GM23338 (cell line): ENCODE measurements around the gene NSRP1. TPM values are rescaled to one million over a fixed set of nuclear protein-coding genes. Genes with fewer than 3 reads are reported as not detected.

ENCODE experiments used
- ATAC-seq: fragments of 200-7000 bp; cut with Tn5 transposase; 3 replicates; pipeline ENCODE4 v1.9.1; 2020
- DNase-seq: peaks from one replicate; pipeline ENCODE4 v3.0.0-alpha.2; 2015; ENCODE audit warnings: low spot score
- H2AFZ ChIP-seq: fragments of 200-600 bp; sonication (generic); 2 replicates; pipeline ENCODE4 v1.8.0; 2016; ENCODE audit warnings: antibody characterized with exemption, mild to moderate bottlenecking, moderate library complexity
- H3F3A ChIP-seq: fragments of 200-600 bp; sonication (generic); replicated peaks from 2 replicates; pipeline ENCODE4 v1.8.0; 2017; ENCODE audit warnings: antibody characterized with exemption, mixed run types, low read depth
- H3K27ac ChIP-seq: fragments of 200-600 bp; sonication (generic); 2 replicates; pipeline ENCODE4 v1.6.1; 2016; ENCODE audit warnings: low read depth
- H3K27me3 ChIP-seq: fragments of 200-600 bp; sonication (generic); 2 replicates; pipeline ENCODE4 v1.8.0; 2016; ENCODE audit warnings: mild to moderate bottlenecking, mixed run types, moderate library complexity; ENCODE audit not compliant: insufficient read depth
- H3K36me3 ChIP-seq: fragments of 200-600 bp; sonication (generic); 2 replicates; pipeline ENCODE4 v1.8.0; 2016; ENCODE audit warnings: mild to moderate bottlenecking; ENCODE audit not compliant: insufficient read depth
- H3K4me1 ChIP-seq: fragments of 200-600 bp; sonication (generic); 2 replicates; pipeline ENCODE4 v1.8.0; 2016; ENCODE audit warnings: mild to moderate bottlenecking, moderate library complexity; ENCODE audit not compliant: insufficient read depth
- H3K4me2 ChIP-seq: fragments of 200-600 bp; sonication (generic); 2 replicates; pipeline ENCODE4 v1.7.1; 2017; ENCODE audit warnings: mixed run types
- H3K4me3 ChIP-seq: fragments of 200-600 bp; sonication (generic); 2 replicates; pipeline ENCODE4 v1.6.1; 2016; ENCODE audit warnings: mixed run types
- H3K79me2 ChIP-seq: fragments of 200-600 bp; sonication (generic); replicated peaks from 2 replicates; pipeline ENCODE4 v1.8.0; 2017; ENCODE audit warnings: mild to moderate bottlenecking; ENCODE audit not compliant: insufficient read depth
- H3K9me2 ChIP-seq: fragments of 200-600 bp; sonication (generic); 2 replicates; pipeline ENCODE4 v1.8.0; 2017; ENCODE audit not compliant: insufficient read depth
- H4K20me1 ChIP-seq: fragments of 200-600 bp; sonication (generic); replicated peaks from 2 replicates; pipeline ENCODE4 v1.8.0; 2017; ENCODE audit warnings: mild to moderate bottlenecking; ENCODE audit not compliant: insufficient read depth
- H3K27ac Mint-ChIP-seq: 2 replicates; pipeline ENCODE4 v1.8.0; 2020; ENCODE audit warnings: inconsistent platforms, mild to moderate bottlenecking, moderate library complexity, mixed read lengths
- H3K27me3 Mint-ChIP-seq: 3 replicates; pipeline ENCODE4 v1.8.0; 2022; ENCODE audit warnings: low read depth, mild to moderate bottlenecking, moderate library complexity, mixed read lengths, inconsistent platforms; ENCODE audit not compliant: insufficient read depth, poor library complexity
- H3K36me3 Mint-ChIP-seq: 3 replicates; pipeline ENCODE4 v1.8.0; 2021; ENCODE audit warnings: low read depth, mild to moderate bottlenecking, inconsistent platforms, moderate library complexity, mixed read lengths
- H3K4me1 Mint-ChIP-seq: 3 replicates; pipeline ENCODE4 v1.8.0; 2020; ENCODE audit warnings: mild to moderate bottlenecking, inconsistent platforms, mixed read lengths
- H3K4me3 Mint-ChIP-seq: 3 replicates; pipeline ENCODE4 v1.8.0; 2021; ENCODE audit warnings: moderate library complexity, mild to moderate bottlenecking, inconsistent platforms, mixed read lengths
- H3K9me3 Mint-ChIP-seq: 3 replicates; pipeline ENCODE4 v1.8.0; 2020; ENCODE audit warnings: moderate library complexity, mild to moderate bottlenecking, inconsistent platforms, mixed read lengths
- CTCF ChIP-seq, 2 experiments: fragments of 200-600 bp in 1 of 2; sonication (generic) in 1 of 2; conservative IDR thresholded peaks; 2 replicates each; pipeline versions ENCODE4 v1.5.1 to v1.6.1; 2016 to 2017; ENCODE audit warnings: antibody characterized with exemption in 2 of 2, low read depth in 2 of 2, mild to moderate bottlenecking in 2 of 2, moderate library complexity in 1 of 2
- EZH2phosphoT487 ChIP-seq: fragments of 200-600 bp; sonication (generic); IDR thresholded peaks from one replicate; pipeline ENCODE4 v1.8.1; 2018; ENCODE audit warnings: antibody characterized with exemption; ENCODE audit not compliant: unreplicated experiment
- JUNB ChIP-seq: IDR thresholded peaks from one replicate; pipeline ENCODE4 v1.6.1; 2016; ENCODE audit warnings: antibody characterized with exemption; ENCODE audit not compliant: unreplicated experiment
- NANOG ChIP-seq: IDR thresholded peaks from 2 replicates; pipeline ENCODE4 v1.6.1; 2016; ENCODE audit warnings: antibody characterized with exemption, borderline replicate concordance
- POLR2AphosphoS5 ChIP-seq: IDR thresholded peaks from 2 replicates; pipeline ENCODE4 v1.6.1; 2016; ENCODE audit warnings: antibody characterized with exemption, low read depth
- REST ChIP-seq: IDR thresholded peaks from one replicate; pipeline ENCODE4 v1.6.1; 2018; ENCODE audit warnings: antibody characterized with exemption; ENCODE audit not compliant: unreplicated experiment
- STAT1 ChIP-seq: IDR thresholded peaks from one replicate; pipeline ENCODE4 v1.6.1; 2016; ENCODE audit warnings: antibody characterized with exemption; ENCODE audit not compliant: unreplicated experiment
- ZNF114 ChIP-seq: fragments of 250-450 bp; sonication (Bioruptor Pico); IDR thresholded peaks from 2 replicates; pipeline ENCODE4 v1.5.0; 2020; ENCODE audit warnings: mild to moderate bottlenecking, moderate library complexity
- polyA plus RNA-seq: library from polyadenylated mRNA; unstranded; fragments of >200 nt; fragmentation: Nextera tagmentation; extraction: Ambion mirVana; gene quantifications from 2 replicates; pipeline ENCODE4 v1.2.1, GENCODE V29; 2016
- total RNA-seq: library from RNA; depleted of rRNA; stranded (reverse); fragments of >200 nt; shearing (Covaris generic); gene quantifications from 2 replicates; pipeline ENCODE4 v1.2.3, GENCODE V29; 2014

NSRP1 gene
- total and polyA plus RNA-seq, 2 experiments from 2014 or later: 15.7 to 110 TPM

- TF ChIP-seq JUNB (no peak), CTCF (conservative IDR thresholded peaks at IDR 0.05; ENCODE audit: low read depth in 2 of 2) (no peak), STAT1 (no peak), NANOG (no peak)
Measured at GRCh38 chr17:30112794-30113193, 3.8 kb upstream of the NSRP1 start (continued).

- Mint-ChIP-seq H3K27me3 (no peaks in the 10 kb centered on the region), H3K4me1 (peaks cover 10% of the 10 kb centered on the region; the same call in 2 of the 3 replicates), H3K4me3 (no peak overlapping the region), H3K27ac (0 out of 2 replicates have a peak overlapping the region, but pooled peaks have one; percentile 32), H3K36me3 (peaks cover 7% of the 10 kb centered on the region; the same call in 2 of the 3 replicates), H3K9me3 (no peaks in the 10 kb centered on the region)
- Histone ChIP-seq H3K27ac (no peak overlapping the region), H4K20me1 (no peaks in the 10 kb centered on the region), H3K79me2 (peaks cover 14% of the 10 kb centered on the region), H3K4me1 (peaks cover 4% of the 10 kb centered on the region), H3K9me2 (no peaks in the 10 kb centered on the region), H3K4me2 (no peak overlapping the region), H2AFZ (peak overlapping the region; percentile 60; the same call in 1 of the 2 replicates), H3K36me3 (no peaks in the 10 kb centered on the region), H3K4me3 (no peak overlapping the region), H3K27me3 (no peaks in the 10 kb centered on the region), H3F3A (no peaks in the 10 kb centered on the region)
- TF ChIP-seq NANOG: no peak
- no peak for TF ChIP-seq JUNB
- TF ChIP-seq ZNF114 (CRISPR knock-in tag): no peak
- TF ChIP-seq STAT1: no peak
- ATAC-seq: no peak
- no peak for DNase-seq
Measured at GRCh38 chr17:30113213-30113612, 3.4 kb upstream of the NSRP1 start.

- peak overlapping the region; percentile 95 for H3K27ac ChIP-seq
- H3K9me3 Mint-ChIP-seq: no peaks in the 10 kb centered on the region
- peak overlapping the region; percentile 77 for H3K4me3 ChIP-seq
- H3F3A ChIP-seq: no peaks in the 10 kb centered on the region
- H3K4me1 ChIP-seq: peaks cover 5% of the 10 kb centered on the region
- peaks cover 45% of the 10 kb centered on the region for H3K79me2 ChIP-seq
- H3K4me2 ChIP-seq: peak overlapping the region; percentile 80
- no peaks in the 10 kb centered on the region for H4K20me1 ChIP-seq
- ATAC-seq (no peak), DNase-seq (no peak)
- peak overlapping the region; percentile 83 for H2AFZ ChIP-seq
- H3K4me1 Mint-ChIP-seq: peaks cover 11% of the 10 kb centered on the region; the same call in 2 of the 3 replicates
- no peaks in the 10 kb centered on the region; the same call in 1 of the 2 replicates for H3K36me3 ChIP-seq
- H3K27ac Mint-ChIP-seq: peak overlapping the region; percentile 100
- peaks cover 28% of the 10 kb centered on the region for H3K36me3 Mint-ChIP-seq
- no peaks in the 10 kb centered on the region for H3K27me3 ChIP-seq
- no peaks in the 10 kb centered on the region for H3K9me2 ChIP-seq
- no peaks in the 10 kb centered on the region for H3K27me3 Mint-ChIP-seq
- H3K4me3 Mint-ChIP-seq: peak overlapping the region; percentile 92
- TF ChIP-seq STAT1 (no peak), EZH2phosphoT487 (no peak), REST (no peak), CTCF (conservative IDR thresholded peaks at IDR 0.05; ENCODE audit: low read depth in 2 of 2) (no peak), POLR2AphosphoS5 (no peak)
Measured at GRCh38 chr17:30116345-30116660, 313 bp upstream of the NSRP1 start.
